NCI-H2081 (cell line): ENCODE results near the gene RASGRF1.
"Not testable (repeated sequence)": the region's sequence is repeated elsewhere in the genome, so short reads cannot be mapped to it uniquely, and the experiment has no call there.

Experiments used
- DNase-seq, 2 experiments: peaks; one replicate each; lab custom pipeline; 2025; lab: John Stamatoyannopoulos, UW

Gene RASGRF1, protein sequence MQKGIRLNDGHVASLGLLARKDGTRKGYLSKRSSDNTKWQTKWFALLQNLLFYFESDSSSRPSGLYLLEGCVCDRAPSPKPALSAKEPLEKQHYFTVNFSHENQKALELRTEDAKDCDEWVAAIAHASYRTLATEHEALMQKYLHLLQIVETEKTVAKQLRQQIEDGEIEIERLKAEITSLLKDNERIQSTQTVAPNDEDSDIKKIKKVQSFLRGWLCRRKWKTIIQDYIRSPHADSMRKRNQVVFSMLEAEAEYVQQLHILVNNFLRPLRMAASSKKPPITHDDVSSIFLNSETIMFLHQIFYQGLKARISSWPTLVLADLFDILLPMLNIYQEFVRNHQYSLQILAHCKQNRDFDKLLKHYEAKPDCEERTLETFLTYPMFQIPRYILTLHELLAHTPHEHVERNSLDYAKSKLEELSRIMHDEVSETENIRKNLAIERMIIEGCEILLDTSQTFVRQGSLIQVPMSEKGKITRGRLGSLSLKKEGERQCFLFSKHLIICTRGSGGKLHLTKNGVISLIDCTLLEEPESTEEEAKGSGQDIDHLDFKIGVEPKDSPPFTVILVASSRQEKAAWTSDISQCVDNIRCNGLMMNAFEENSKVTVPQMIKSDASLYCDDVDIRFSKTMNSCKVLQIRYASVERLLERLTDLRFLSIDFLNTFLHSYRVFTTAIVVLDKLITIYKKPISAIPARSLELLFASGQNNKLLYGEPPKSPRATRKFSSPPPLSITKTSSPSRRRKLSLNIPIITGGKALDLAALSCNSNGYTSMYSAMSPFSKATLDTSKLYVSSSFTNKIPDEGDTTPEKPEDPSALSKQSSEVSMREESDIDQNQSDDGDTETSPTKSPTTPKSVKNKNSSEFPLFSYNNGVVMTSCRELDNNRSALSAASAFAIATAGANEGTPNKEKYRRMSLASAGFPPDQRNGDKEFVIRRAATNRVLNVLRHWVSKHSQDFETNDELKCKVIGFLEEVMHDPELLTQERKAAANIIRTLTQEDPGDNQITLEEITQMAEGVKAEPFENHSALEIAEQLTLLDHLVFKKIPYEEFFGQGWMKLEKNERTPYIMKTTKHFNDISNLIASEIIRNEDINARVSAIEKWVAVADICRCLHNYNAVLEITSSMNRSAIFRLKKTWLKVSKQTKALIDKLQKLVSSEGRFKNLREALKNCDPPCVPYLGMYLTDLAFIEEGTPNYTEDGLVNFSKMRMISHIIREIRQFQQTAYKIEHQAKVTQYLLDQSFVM (N-terminal part only)

DNA sequence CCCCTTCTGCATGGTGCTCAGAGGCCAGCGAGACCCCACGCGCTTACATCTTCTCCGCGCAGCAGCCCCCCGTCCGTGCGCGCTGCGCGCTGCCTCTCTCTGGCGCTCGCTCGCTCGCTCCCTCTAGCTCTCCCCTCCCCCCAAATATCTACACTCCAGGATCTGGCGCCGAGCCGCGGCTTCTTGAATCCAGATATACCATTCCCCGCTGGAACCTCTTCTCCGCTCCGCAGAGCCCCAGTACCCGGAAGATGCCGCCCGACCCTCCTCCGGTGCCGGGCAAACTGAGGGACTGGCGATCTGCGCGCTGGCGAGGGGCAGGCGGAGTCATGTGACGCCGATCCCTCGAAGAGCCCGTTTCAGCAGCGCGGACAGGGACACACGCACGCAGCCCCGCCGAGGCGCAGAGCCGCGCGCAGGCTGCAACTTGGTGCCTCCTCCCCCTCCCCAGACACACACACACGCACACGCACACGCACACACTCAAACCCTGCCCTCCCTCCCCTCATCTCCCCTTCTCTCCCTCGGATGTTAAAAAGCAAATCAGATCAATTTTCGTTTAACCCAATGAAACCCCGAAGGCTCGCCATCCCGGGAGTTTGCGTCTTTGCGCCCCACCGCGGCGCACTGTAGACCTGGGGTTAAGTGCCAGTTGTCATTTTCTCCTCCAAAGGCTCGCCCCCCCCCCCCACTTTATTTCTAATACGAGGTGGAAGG lies at the start of gene RASGRF1:
TSS of gene RASGRF1 (minus strand) at position 294 of the 717 bp plus-strand sequence. CDS start at position 12, 282 bp downstream.
- no peak for DNase-seq

DNA sequence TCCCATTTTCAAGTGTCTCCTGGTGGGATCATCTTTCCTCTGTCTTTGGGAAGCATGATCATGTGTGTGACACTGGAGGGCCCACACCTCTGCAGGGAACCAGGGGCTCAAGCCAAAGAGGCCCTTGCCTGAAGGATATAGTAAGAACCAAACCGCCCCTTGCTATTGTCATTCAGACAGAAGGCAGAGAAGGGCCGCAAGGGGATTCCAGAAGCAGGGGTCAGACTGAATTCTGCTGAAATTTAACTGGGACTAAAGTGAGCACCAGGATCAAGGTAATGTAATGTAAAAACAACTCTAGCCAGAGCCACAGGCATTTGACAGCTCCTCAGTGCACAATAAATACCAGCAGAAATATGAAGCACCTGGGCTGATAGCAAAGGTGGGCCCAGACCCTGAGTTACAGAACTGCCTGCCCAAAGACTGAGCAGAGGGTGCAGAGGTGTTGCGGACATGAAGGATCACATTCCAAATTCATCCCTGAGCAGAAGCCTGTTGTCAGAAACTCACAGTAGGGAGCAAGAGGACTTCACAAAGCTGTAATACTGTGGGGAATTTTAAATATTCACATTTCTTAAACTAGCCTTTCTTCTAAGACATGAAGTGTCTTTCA lies 46.0 kb upstream of the RASGRF1 start:
- DNase-seq: no peak

DNA sequence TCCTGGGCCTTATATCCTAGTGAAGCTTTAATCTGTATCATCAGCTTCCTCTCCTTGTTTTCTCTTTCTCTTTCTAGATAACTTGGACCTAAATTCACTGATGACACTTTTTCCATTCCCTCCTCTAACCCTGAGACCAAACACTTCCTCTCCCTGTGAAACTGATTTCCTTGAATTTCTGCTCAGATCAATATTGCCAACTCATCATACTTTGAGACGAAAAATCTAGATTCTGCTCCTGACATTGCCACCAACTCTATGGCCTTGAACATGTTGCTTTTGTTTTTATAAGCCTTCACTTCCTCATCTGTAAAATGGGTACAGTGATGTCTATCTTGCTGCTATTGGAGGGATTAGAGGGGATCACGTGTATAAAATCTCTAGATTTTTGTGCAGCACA lies 42.7 kb upstream of the RASGRF1 start:
- DNase-seq: no peak

DNA sequence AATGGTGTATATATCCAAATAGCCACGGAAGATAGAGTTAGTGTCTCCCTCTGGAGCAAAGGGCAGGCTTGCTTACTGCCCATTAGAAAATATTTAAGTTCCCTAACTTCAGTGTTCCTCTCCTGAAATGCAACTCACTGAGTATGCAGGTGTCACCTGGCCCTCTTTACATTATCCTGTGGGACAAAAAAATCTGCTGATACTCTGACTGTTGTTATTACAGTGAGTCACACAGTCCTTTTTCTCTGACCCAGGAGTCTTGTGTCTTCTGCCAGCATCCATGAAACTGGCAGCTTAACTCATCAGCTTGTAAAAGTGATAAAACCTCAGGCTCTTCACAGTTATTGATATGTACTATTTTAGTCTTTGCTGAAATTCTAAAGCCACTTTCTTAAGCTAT lies 42.2 kb upstream of the RASGRF1 start:
- DNase-seq: no peak

DNA sequence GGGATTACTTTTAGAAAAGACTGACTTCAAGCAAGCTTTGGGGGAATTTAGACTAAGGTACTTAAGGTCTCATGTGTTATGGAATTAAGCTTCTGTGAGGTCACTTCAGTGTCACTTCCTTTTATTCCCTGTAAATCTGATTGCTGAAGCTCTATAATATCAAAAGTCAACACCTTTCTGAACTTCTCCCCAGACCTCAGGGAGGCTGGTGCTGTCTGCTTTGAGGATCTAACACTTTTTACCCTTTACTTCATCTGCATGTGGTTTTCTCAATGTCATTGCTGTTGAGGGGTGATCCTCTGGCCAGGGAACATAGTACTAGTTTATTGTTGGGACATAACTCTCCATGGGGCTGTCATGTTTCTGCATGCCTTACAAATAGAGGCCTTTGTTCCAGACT lies 41.8 kb upstream of the RASGRF1 start:
- DNase-seq: no peak

DNA sequence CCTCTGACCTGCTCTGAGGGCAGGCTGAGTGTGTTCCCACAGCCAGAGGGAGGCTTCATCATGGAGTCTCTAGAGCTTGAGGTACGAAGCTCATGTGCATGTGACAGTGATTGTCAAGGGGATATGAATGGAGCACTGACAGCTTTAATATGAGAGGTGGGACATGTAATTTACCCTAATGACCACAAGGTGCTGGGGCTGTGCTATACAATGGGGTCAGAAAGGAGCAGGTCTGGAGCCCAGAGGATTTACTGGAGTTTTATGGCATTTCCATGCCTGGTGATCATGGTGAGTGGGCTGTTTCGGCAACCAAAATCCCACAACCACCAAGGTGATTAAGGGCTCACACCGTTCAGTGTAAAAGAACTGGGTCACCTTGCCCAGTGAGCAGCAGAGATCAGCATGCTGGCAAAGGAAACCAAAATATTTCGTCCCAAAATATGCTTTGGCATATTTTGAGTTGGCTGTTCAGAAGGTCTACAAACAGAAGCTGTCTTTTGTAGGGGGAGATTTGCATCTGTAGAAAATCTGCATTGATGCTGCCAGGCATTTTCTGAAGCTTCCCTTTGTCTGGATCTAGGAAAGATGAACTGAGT lies 40.1 kb upstream of the RASGRF1 start:
- no peak for DNase-seq

DNA sequence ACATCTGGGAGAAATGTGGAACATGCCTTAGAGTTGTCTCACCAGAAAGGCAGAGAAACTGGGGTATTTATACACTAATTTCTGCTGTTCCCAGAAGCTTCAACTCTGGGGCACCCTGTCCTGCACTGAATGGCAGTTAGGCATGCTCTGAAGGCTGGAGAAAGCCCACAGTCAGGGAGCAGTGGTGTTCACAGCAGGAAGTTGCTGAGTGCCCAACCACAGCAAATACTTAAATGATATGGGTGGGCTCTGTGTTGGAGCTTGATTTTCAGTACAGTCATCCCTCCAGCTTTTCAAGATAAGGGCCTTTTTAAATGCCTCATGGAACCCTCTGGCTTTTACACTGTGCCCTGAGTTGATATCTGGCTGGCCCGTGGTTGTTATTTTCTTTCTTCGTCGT lies 38.7 kb upstream of the RASGRF1 start:
- no peak for DNase-seq

DNA sequence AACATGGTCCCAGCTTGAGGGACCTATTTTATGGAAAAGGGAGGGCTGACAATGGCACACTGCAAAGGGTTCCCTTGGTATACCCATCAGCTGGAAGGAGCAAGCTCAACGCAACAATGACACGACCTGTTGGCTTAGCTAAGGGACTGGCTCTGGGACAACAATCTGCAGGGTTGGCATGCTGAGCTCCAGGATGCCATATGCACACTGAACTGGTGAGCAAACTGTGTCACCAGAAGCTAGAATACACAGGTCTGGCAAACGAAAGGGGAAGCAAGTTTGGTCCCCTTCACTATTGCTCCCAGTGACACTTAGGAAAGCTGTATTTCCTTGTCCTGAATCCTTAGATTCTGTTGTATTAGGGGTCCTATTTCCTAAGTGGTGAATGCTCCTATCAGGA lies 38.0 kb upstream of the RASGRF1 start:
- no peak for DNase-seq

DNA sequence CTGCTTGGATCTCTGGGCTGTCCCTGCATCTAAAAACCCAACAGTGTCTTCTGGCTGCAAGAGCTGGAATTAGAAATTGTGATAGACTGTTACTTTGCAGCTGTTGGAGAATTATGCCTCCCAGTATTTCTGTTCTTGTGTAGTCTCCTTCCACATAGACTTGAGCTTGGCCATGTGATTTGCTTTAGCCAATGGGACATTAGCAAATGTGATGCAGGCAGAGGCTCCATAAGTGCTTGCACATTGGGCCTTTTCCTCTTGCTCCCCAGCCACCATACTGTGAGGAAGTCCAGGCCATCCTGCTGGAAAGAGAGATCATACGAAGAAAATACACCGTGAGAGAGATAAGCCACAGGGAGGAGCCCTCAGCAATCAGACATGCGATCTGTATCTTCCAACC lies 33.8 kb upstream of the RASGRF1 start:
- no peak for DNase-seq

DNA sequence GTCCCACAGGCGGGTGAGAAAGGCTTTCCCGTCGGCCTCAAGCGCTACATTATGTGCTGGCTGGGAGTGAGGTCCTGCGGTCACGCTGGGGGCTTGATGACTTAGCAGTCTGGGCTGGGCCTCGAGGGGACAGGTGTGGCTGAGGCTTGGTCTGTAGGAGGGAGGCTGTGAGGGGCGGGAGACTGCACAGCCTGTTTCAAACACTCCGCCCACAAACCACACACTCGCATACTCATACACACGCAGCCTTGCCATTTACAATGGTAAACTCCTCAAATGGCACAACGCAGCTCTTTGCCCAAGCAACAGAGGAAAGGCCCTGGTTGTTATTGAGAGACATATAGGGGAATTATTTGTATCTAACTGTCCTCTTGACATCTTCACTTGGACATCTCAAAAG lies 32.4 kb upstream of the RASGRF1 start:
- no peak for DNase-seq

DNA sequence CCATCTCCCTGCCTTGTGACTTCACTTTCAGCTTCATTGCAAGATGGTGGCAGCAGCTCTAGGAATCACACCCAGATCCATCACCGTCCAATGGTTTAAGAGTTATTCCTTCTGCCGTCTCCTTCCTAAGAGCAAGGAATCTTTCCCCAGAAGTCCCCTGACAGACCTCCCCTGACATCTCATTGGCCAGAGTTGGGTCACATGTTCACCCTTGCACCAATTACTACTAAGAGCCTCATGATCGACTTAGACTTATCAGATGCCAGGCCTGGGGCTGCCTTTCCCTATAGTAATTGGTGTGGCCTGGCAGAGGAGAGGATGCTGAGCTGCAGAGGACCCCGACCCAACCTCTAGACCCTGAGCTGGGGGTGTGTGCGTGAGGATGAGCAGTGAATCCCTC lies 31.8 kb upstream of the RASGRF1 start:
- no peak for DNase-seq

DNA sequence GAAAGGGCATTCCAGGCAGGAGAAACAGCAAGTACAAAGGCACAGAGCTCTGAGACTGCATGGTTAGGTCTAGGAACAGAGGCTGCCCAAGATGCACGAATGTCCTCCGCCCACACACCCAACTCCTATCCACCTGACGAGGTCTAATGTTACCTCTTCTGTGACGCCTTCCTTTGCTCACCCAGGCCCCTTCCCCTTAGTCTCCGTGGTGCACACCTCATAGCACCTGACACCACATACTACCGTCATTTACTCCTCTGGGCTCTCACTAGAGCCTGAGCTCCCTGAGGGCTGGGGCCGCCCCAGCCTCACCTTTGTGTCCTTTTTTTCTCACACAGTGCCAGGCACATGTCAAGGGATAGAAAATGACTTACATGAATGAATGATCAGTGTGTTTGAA lies 31.0 kb upstream of the RASGRF1 start:
- no peak for DNase-seq

DNA sequence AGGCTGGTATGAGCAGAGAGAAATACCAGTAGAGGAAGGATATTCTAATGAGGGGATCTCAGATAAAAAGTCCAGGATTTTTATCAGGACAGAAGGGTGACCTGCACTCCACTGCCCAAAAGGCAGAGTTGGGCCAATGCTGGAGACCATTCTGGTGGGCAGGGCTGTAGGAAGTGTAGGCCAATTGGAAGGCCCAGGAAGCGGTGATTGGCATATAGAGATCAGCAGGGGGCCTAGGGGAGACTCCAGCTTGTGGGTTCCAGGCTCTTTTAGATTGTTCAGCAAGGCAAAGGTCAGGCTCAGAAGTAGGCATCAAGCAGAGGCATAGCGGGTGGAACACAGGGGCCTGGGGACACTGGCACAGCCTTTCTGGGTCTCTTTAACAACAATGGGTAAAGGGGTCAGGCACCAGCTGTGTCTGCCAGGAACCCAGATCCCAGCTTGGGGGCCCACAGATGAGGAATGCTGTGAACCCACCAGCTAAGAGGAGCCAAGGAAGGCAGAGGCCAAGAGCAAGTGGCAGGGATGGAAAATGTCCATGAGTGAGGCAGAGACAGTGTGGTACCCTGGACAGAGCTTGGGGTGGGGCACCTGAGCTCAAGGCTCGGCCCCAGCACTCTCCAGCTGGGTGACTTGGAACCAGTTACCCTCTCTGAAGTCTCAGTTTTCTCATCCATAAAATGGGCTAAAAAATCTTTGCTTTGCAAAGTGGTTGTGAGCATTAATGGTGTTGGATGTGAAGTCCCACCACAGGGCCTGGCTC lies 27.0 kb upstream of the RASGRF1 start:
- no peak for DNase-seq

DNA sequence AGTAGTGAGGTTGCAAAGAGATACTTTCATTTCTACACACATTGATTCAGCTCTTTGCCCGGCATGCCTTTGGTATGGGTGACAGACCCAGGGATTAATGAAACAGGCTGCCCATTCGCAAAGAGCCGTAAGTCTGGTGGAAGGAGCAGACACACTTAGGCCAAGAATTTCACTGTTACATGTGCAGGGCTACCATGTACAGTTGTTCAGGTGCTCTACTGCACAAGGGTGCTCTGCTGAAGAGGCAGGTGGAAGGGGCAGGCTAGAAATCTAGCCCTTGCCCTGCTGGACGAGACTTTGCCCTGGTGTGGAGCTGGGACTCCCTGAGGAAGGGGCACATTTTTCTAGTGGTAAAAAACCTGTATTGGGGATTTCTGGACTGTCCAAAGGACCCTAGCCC lies 26.2 kb upstream of the RASGRF1 start:
- DNase-seq: no peak

DNA sequence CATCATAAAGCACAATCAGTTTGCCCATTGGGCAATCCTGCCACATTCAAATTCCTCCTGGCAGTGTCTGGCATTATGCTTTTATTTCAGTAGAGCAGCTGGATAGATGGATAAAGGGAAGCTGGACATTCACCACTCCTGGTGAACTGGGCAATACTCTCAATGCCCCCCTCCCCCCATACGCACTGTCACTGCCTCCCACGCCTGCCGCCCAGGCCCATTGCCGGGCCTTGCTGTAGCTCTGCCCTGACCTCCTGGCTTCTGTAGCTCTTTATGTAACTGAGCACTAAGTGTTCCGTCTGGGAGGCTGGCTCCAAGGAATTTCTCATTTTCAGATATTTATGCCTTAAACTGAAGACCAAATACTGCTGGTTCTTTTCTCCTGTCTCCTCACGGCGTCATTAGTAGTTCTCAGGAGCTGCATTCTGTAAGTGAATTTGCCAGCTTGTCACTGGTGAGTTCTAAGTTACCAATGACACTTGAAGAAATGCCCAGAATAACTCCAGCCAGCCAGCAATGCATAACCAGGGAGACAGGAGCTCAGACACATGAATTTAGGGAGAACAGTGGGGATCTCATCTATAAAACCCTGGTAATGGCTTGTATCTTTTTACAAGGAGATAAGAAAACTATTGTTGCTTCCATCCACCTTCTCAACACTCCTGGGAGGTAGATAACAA lies 25.5 kb upstream of the RASGRF1 start:
- no peak for DNase-seq

DNA sequence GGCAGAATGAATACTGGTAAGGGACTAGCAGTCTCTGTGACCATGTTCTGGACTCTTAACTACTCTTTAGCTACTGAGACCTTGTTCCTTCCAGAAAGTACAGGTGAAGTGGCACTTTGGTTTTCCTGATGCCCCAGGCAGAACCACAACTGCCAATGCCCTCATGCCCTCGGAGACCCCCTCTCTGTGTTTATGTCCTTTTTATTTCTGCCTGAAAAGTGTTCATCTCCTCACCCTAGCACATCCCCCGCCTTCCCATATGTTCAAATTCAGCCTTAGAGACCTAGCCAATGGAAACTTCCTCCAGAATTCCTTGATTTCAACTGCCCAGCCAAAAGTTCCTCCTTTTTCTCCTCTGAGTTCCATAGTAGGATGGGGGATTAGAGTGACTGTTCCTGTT lies 23.3 kb upstream of the RASGRF1 start:
- DNase-seq: no peak

DNA sequence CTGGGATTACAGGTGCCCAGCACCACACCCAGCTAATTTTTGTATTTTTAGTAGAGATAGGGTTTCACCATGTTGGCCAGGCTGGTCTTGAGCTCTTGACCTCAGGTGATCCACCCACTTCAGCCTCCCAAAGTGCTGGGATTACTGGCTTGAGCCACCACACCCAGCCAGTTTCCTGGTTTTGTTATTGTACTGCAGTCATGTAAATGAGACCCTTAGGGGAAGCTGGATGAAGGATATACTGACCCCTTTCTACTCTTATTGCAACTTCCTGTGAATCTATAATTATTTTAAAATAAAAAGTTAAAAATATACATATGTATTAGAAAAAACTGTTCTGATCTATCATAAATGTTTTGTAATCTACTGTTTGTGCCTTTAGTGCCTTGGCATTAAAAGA lies 20.8 kb upstream of the RASGRF1 start:
- not testable (repeated sequence) for DNase-seq

DNA sequence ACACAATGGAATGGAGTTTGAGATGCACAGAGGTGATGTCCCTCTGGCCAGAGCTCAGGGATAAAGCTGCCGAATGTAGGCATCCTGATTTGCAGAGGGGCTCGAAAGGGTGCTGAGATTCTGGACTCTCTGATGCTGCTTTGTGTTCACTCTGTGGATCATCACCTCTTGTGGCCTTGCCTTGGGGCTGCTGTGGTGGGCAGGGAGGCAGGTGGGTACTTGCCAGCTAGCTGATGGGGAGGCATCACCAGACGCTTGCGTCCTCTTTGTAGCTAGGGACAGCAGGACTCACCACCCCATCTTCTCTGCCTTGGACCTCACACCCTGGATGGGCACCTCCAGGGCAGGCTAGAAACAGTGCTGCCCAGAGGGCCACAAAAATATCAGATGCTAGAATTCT lies 14.6 kb upstream of the RASGRF1 start:
- DNase-seq: no peak

DNA sequence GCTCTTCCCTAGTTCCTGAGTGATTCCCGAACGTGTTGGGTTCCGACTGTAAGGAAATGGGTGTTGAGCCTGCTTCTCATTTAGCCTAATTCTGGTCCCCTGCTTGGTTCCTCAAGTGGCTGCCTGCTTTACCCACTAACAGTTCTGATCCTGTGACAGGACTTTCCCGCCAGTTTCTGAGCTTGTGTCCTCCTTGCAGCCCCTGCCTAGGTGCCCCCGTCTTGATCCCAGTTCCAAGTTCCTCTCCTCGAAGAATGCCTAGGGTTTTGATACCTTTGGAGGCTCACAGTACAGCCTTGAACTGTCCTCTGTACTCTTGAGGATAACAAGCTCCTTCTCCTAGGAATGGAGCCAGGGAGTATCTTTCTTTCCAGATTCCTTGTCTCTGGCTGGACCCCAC lies 12.0 kb upstream of the RASGRF1 start:
- no peak for DNase-seq
